ENCODE results near the gene CCNK.
A peak's percentile ranks its signal among the peaks of the same experiment; 100 is the strongest.

The CCNK gene

GRCh38 chr14:99519347-99519881 lies 38.2 kb downstream of the CCNK start:
- ATAC-seq (ENCODE audit: low read depth) (no peak), DNase-seq (ENCODE audit: low spot score) (no peak)
- H3K36me3 ChIP-seq (ENCODE audit: low read depth): peaks cover 20% of the 10 kb centered on the region; the same call in 1 of the 2 replicates
- H3K4me1 ChIP-seq (ENCODE audit: insufficient read depth, poor library complexity, severe bottlenecking): peaks cover 17% of the 10 kb centered on the region
- H3K9me3 ChIP-seq (ENCODE audit: severe bottlenecking): no peaks in the 10 kb centered on the region
- no peak overlapping the region for H3K27ac ChIP-seq (ENCODE audit: poor library complexity, severe bottlenecking)
- H3K4me3 ChIP-seq (ENCODE audit: severe bottlenecking): no peak overlapping the region
- TF ChIP-seq, protein P1, sequence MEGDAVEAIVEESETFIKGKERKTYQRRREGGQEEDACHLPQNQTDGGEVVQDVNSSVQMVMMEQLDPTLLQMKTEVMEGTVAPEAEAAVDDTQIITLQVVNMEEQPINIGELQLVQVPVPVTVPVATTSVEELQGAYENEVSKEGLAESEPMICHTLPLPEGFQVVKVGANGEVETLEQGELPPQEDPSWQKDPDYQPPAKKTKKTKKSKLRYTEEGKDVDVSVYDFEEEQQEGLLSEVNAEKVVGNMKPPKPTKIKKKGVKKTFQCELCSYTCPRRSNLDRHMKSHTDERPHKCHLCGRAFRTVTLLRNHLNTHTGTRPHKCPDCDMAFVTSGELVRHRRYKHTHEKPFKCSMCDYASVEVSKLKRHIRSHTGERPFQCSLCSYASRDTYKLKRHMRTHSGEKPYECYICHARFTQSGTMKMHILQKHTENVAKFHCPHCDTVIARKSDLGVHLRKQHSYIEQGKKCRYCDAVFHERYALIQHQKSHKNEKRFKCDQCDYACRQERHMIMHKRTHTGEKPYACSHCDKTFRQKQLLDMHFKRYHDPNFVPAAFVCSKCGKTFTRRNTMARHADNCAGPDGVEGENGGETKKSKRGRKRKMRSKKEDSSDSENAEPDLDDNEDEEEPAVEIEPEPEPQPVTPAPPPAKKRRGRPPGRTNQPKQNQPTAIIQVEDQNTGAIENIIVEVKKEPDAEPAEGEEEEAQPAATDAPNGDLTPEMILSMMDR (IDR thresholded peaks at IDR 0.05; ENCODE audit: poor library complexity, severe bottlenecking): no peak
- no peaks in the 10 kb centered on the region for H3K27me3 ChIP-seq (ENCODE audit: insufficient read depth, poor library complexity, severe bottlenecking)

GRCh38 chr14:99519931-99520421 lies 38.8 kb downstream of the CCNK start:
- H3K36me3 ChIP-seq (ENCODE audit: low read depth): peaks cover 15% of the 10 kb centered on the region; the same call in 1 of the 2 replicates
- peak; percentile 58 for DNase-seq (ENCODE audit: low spot score)
- no peak overlapping the region for H3K27ac ChIP-seq (ENCODE audit: poor library complexity, severe bottlenecking)
- H3K9me3 ChIP-seq (ENCODE audit: severe bottlenecking): no peaks in the 10 kb centered on the region
- no peak overlapping the region for H3K4me3 ChIP-seq (ENCODE audit: severe bottlenecking)
- peaks cover 21% of the 10 kb centered on the region for H3K4me1 ChIP-seq (ENCODE audit: insufficient read depth, poor library complexity, severe bottlenecking)
- no peaks in the 10 kb centered on the region for H3K27me3 ChIP-seq (ENCODE audit: insufficient read depth, poor library complexity, severe bottlenecking)
- no peak for ATAC-seq (ENCODE audit: low read depth)
- TF ChIP-seq, protein P1 (IDR thresholded peaks at IDR 0.05; ENCODE audit: poor library complexity, severe bottlenecking): no peak

GRCh38 chr14:99520571-99521081 lies 39.4 kb downstream of the CCNK start:
- Histone ChIP-seq H3K4me3 (ENCODE audit: severe bottlenecking) (no peak overlapping the region), H3K4me1 (ENCODE audit: insufficient read depth, poor library complexity, severe bottlenecking) (peaks cover 28% of the 10 kb centered on the region), H3K36me3 (ENCODE audit: low read depth) (peaks cover 10% of the 10 kb centered on the region; the same call in 1 of the 2 replicates), H3K9me3 (ENCODE audit: severe bottlenecking) (no peaks in the 10 kb centered on the region), H3K27ac (ENCODE audit: poor library complexity, severe bottlenecking) (no peak overlapping the region), H3K27me3 (ENCODE audit: insufficient read depth, poor library complexity, severe bottlenecking) (no peaks in the 10 kb centered on the region)
- ATAC-seq (ENCODE audit: low read depth): no peak
- TF ChIP-seq, protein P1 (IDR thresholded peaks at IDR 0.05; ENCODE audit: poor library complexity, severe bottlenecking): no peak
- peak; percentile 62 for DNase-seq (ENCODE audit: low spot score)

GRCh38 chr14:99521176-99522024 lies 40.2 kb downstream of the CCNK start:
- Histone ChIP-seq H3K36me3 (ENCODE audit: low read depth) (peaks cover 10% of the 10 kb centered on the region; the same call in 1 of the 2 replicates), H3K27ac (ENCODE audit: poor library complexity, severe bottlenecking) (peak overlapping the region; percentile 54), H3K27me3 (ENCODE audit: insufficient read depth, poor library complexity, severe bottlenecking) (no peaks in the 10 kb centered on the region), H3K9me3 (ENCODE audit: severe bottlenecking) (no peaks in the 10 kb centered on the region), H3K4me3 (ENCODE audit: severe bottlenecking) (no peak overlapping the region), H3K4me1 (ENCODE audit: insufficient read depth, poor library complexity, severe bottlenecking) (peaks cover 32% of the 10 kb centered on the region)
- TF ChIP-seq, protein P1 (IDR thresholded peaks at IDR 0.05; ENCODE audit: poor library complexity, severe bottlenecking): no peak
- no peak for ATAC-seq (ENCODE audit: low read depth)
- DNase-seq (ENCODE audit: low spot score): peak; percentile 69

Measured in RWPE2 (cell line).